LNCaP clone FGC (cell line): Measurements from ENCODE around the gene RPA3.

Experiments
- DNase-seq: peaks from one replicate; pipeline ENCODE4 v3.0.0-alpha.2; 2011; ENCODE audit warnings: low read depth
- H3K4me3 ChIP-seq: 2 replicates; pipeline ENCODE4 v1.5.1; 2011; ENCODE audit warnings: mild to moderate bottlenecking, low read depth, low read length, control low read depth
- TF ChIP-seq, protein P1 (sequence below): IDR thresholded peaks from 2 replicates; pipeline ENCODE4 v1.5.1; 2012; ENCODE audit warnings: mild to moderate bottlenecking; ENCODE audit not compliant: control insufficient read depth, insufficient read depth; ENCODE audit errors: extremely low read depth

The RPA3 gene

DNA sequence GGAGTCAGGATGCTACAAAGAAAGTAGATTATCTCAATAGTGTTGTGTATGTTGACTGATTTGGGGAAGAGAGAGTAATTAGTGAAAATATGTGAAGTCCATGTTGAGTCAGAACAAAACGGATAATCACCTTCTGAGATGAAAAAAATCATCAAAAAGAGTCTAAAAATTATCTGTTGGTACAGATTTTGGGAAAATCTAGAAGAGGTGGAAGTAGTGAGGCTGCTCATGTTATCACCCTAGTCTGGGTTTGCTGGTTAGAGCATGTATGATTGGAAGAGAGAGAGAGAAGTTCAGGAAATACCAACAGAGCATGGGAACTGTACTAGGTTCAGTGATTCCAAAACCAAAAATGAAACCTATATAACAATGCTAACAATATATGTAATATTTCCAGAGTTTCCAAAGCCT, 12.3 kb downstream of the RPA3 start:
- DNase-seq = no peak
- TF ChIP-seq, protein P1, sequence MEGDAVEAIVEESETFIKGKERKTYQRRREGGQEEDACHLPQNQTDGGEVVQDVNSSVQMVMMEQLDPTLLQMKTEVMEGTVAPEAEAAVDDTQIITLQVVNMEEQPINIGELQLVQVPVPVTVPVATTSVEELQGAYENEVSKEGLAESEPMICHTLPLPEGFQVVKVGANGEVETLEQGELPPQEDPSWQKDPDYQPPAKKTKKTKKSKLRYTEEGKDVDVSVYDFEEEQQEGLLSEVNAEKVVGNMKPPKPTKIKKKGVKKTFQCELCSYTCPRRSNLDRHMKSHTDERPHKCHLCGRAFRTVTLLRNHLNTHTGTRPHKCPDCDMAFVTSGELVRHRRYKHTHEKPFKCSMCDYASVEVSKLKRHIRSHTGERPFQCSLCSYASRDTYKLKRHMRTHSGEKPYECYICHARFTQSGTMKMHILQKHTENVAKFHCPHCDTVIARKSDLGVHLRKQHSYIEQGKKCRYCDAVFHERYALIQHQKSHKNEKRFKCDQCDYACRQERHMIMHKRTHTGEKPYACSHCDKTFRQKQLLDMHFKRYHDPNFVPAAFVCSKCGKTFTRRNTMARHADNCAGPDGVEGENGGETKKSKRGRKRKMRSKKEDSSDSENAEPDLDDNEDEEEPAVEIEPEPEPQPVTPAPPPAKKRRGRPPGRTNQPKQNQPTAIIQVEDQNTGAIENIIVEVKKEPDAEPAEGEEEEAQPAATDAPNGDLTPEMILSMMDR = no peak
- no peak overlapping the region for H3K4me3 ChIP-seq

DNA sequence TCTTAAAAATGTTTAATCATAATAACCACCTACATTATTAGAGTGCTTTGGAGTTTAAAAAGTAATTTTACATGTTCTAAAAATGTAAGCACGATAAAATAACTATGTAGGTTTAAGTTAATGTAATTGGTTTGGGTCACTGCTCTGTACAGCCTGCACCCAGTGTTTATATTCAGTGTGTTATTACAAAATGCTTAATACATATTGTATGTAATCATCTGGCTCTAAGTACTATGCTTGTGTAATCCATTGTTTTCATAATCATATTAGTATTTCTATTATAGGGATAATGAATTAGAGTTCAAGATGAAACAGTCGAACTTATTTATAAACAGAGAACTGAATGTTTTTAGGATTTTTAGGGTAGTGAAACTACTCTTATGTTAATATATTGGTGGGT, 13.1 kb downstream of the RPA3 start:
- DNase-seq = no peak
- TF ChIP-seq, protein P1 = no peak
- no peak overlapping the region for H3K4me3 ChIP-seq

DNA sequence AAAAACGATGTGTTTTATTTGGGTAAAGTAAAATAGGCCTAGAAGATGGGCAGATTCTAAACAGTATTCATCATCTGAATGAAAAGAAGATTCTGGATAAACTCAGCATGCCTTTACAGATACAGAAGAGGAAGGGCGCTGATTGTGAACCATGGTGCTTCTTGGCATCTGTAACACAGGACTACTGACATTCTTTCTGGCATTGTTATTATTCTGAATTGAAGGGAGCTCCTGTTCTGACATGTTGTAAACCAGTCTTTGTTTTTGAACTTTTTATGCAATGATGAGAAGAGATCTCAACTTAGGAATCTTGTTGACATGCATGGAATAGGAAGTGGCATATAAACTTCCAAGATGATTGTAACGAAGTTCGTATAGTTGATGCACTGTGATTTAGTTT, 13.5 kb downstream of the RPA3 start:
- DNase-seq = no peak
- TF ChIP-seq, protein P1 = no peak
- H3K4me3 ChIP-seq = no peak overlapping the region

DNA sequence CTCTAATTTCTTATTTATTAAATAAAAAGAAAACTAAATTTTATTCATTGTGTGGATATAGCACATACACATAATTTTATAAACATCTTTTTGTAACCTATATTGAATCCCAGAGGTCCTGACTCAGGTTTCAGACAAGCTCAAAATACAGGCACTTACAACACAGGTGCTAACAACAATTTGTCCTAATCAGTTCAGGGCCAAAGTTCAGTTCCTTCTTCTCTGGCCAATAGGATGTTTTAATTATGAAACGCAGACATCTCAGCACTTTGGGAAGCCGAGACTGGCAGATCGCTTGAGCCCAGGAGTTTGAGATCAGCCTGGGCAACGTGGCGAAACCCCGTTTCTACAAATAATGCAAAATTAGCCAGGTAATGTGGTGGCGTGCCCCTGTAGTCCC, 15.0 kb downstream of the RPA3 start:
- no peak overlapping the region for H3K4me3 ChIP-seq
- TF ChIP-seq, protein P1 = no peak
- no peak for DNase-seq

DNA sequence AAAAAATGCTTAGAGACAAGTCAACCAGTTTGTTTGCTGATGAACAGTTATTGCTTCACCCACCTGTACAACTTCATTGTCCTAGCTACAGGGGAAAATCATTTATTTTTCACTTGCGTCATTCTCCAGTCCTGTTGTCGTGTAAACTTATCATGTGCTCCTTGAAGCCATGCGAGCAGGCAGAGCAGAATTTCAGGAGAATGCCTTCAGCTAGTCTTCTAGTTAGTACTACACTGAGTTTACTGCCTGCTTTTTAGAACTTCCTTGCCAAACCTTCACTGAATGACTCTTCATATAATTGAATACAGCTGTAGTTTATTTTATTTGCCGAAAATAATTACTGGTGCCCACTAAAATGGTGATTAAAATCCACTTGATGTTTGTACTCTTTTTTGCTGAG, 15.6 kb downstream of the RPA3 start:
- no peak for DNase-seq
- no peak overlapping the region for H3K4me3 ChIP-seq

DNA sequence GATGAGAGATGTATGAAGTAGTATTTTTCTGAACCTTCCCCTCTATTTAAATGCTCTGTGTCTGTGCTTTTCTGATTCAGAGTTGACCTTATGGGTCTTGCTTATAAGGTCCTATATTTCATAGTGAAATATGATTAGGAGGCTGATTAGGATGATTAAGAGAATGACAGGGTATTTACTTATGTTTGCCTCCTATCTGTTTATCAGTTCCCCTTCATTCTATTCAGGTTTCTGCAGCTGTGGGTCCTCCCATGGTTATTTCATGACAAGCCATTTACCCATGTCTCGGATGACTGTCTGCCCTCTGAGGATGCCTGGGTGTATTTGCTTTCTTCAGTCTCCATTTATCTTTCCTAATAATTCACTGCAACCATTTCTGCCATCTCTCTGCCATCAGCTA, 16.9 kb downstream of the RPA3 start:
- no peak overlapping the region for H3K4me3 ChIP-seq
- TF ChIP-seq, protein P1 = no peak
- no peak for DNase-seq

More for the DNA sequence above, 15.6 kb downstream of the RPA3 start:
- TF ChIP-seq, protein P1 = no peak

DNA sequence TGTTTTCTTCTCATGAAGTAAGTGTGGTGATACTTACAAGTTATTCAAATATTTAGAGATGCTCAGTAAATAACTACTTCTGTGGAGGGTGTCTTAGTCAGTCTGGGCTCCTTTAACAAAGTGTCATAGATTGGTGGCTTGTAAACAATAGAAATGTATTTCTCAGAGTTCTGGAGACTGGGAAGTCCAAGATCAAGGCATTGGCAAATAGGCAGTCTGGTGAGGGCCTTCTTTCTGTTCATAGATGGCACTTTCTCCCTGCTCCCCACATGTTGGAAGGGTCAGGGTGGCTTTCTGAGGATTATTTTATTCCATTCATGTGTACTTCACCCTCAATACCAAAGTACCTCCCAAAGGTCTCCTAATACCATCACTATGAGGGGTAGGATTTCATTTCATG, 18.4 kb downstream of the RPA3 start:
- TF ChIP-seq, protein P1 = no peak
- no peak for DNase-seq
- no peak overlapping the region for H3K4me3 ChIP-seq
